HG02759 (cell line): Measurements from ENCODE around the gene HIPK4.
"Not testable (repeated sequence)": the region's sequence is repeated elsewhere in the genome, so short reads cannot be mapped to it uniquely, and the experiment has no call there.

ENCODE experiments used
- ATAC-seq: cut with Tn5 transposase; IDR thresholded peaks from one replicate; pipeline ENCODE4 v1.9.1; 2021; ENCODE audit warnings: mild to moderate bottlenecking, moderate library complexity; ENCODE audit not compliant: unreplicated experiment

Gene HIPK4, protein sequence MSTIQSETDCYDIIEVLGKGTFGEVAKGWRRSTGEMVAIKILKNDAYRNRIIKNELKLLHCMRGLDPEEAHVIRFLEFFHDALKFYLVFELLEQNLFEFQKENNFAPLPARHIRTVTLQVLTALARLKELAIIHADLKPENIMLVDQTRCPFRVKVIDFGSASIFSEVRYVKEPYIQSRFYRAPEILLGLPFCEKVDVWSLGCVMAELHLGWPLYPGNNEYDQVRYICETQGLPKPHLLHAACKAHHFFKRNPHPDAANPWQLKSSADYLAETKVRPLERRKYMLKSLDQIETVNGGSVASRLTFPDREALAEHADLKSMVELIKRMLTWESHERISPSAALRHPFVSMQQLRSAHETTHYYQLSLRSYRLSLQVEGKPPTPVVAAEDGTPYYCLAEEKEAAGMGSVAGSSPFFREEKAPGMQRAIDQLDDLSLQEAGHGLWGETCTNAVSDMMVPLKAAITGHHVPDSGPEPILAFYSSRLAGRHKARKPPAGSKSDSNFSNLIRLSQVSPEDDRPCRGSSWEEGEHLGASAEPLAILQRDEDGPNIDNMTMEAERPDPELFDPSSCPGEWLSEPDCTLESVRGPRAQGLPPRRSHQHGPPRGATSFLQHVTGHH

DNA sequence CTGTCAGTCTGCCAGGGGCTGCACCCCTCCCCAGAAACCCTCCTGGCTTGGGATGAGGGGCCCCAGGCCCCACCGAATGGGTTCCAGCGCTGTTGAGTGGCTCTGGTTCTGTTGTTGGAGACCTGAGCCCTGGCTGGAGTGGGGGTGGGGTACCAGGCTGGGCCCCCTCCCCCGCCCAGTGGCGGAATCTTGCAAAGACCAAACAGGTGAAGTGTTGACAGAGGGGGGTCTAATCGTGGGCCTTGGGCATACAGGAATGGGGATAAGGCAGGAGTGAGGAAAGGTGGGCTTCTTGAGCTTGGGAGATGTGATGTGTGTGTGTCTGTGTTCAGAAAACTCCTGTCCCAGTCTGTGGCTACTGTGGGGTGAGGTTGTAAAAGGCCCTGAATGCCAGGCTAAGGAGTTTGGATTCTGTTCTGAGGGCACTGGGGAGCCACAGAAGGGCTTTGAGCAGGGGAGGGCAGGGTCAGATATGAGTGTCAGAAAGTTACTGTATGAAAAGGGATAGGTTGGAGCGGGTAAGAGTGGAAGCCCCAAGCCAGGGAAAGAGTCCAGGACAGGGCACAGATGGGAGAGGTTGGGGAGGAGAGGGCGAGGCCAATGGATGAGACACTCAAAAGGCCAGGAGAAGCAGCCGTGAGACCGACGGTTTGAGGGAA is at the start of gene HIPK4:
TSS of gene HIPK4 (minus strand) at position 98 of the 659 bp plus-strand sequence. CDS start 279 bp downstream, outside the sequence.
- no peak for ATAC-seq

DNA sequence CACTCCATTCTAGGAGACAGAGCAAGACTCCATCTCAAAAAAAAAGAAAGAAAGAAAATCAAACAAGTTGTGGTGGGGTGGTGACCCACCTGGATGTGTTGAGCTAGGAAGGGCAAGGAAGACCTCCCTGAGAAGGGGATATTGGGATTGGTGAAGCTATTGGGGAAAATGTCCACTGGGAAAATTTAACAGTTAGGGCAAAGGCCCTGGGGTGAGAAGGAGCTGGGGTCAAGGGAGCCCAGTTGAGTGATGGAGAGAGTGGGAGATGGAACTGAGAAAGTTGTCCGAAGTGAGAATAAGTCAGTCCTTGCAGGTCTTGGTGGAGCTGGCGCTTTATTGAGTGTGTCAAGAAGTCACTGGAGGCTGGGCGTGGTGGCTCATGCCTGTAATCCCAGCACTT is 48.3 kb upstream of the HIPK4 start:
- no peak for ATAC-seq

DNA sequence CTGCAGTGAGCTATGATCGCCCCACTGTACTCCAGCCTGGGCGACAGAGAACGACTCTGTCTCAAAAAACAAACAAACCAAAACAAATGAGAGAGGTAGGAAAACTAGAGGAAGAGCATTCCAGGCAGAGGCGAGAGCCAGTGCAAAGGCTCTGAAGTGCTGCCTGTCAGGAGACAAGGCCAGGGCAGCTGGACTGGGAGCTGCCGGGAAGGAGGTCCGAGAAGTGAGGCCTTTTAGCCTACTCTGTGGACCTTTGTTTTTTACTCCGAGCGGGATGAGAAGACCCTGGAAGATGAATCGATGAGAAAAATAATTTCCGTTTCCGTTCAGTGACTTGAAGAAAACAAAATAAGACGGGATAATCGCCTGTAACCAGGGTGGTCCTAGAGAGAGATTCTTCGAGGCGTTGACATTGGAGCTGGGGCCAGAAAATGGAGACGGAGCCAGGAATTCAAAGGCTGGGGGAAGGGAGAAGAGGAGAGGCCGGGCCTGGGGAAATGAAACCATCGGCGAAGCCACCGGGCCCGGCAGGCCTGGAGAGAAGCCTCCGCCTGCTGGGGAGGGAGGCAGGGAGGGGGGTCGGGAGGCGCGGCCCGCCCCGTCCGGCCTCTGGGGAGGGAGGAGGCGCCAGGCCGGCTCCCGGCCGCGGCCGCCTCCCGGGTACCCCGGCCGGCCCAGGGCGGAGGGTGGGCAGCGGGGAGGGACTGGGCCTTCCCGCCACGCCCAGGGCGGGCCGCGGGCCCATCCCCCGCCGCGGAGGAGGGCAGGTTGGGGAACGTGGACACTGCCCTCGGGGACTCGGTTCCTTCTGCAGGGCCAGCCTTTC is 43.6 kb upstream of the HIPK4 start:
- peak; percentile 67 for ATAC-seq

DNA sequence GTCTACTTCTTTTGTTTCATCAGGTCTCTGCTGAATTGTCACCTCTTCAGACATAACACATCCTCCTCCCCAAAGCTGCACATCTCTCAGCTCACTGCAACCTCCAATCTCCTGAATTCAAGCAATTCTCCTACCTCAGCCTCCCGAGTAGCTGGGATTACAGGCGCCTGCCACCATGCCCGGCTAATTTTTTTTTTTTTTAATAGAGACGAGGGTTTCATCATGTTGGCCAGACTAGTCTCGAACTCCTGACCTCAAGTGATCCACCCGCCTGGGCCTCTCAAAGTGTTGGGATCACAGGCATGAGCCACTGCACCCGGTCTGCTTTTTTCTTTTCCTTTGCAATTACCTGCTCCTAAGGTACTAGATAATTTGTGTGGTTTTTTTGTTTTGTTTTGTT is 42.8 kb upstream of the HIPK4 start:
- ATAC-seq = not testable (repeated sequence)

DNA sequence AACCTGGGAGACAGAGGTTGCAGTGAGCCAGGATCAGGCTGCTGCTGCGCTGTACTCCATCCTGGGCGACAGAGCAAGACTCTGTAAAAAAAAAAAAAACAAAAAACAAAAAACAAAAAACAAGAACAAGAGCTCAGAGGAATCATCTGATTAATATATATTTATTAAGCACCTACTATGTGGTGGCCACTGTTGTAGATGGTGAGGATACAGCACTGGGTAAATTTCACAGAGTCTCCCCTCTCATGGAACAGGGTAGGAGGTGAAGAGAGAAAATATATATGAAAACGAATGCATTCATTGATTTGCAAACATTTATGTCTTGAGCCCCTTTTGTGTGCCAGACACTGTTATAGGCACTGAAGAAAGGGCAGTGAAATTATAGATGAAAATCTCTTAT is 41.7 kb upstream of the HIPK4 start:
- ATAC-seq = no peak

DNA sequence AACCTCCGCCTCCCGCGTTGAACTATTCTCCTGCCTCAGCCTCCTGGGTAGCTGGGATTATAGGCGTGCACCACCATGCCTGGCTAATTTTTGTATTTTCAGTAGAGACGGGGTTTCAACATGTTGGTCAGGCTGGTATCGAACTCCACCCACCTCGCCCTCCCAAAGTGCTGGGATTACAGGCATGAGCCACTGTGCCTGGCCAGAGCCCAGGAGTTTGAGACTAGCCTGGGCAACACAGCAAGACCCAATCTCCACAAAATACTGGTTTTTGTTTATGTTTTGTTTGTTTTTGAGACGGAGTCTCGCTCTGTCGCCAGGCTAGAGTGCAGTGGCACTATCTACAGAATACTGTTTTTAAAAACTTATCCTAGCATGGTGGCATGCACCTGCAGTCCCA is 40.3 kb upstream of the HIPK4 start:
- not testable (repeated sequence) for ATAC-seq

DNA sequence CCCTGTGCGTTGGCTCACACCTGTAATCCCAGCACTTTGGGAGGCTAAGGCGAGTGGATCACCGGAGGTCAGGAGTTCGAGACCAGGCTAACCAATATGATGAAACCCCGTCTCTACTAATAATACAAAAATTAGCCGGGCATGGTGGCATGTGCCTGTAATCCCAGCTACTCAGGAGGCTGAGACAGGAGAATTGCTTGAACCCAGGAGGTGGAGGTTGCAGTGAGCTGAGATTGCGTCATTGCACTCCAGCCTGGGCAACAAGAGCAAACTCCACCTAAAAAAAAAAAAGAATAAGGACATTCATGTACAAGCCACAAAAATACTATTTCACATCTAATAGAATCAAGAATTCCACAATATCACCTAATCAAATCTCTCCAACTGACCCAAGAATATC is 38.2 kb upstream of the HIPK4 start:
- ATAC-seq = not testable (repeated sequence)

DNA sequence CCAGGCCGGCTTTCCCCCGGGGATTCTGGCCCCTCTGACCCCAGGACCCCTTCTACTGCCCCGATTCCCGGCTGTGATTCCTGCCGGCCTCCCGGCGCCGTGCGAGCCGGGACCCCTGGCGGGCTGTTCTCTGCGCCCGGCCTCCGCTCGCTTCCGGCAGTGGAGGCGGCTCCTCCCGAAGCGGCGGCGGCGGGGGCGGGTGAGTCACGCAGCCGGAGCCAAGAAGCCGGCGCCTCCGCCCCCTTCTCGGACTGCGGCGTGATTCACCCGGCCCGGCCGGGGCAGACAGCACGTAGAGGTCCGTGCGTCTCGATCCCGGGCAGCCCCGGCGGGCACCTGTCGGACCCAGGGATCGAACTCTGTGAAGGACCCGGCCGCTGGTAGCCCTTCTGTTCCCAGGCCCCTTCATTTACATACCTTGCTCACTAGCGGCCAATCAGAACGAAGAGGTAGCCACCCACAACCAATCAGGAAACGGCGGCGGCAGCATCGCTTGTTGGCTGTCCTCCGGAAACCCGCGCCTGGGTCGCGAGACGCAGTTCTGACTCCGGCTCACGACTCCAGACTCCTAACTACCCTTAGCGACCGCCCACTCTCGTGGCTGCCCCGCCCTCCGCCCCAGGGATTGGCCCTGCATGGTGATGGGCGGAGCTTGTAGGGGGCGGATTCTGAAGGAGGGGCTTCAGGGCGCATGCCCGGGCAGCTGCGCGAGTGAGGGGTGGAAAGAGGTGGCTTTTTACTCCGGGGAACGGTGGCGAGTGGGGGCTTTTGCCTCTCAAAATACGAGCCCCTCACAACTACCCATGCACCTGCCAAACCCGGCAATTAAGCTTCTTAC is 35.7 kb upstream of the HIPK4 start, which contains the start of gene SERTAD1:
TSS of gene SERTAD1 (minus strand) at position 543 of the 838 bp plus-strand sequence. CDS start 2,446 bp downstream, outside the sequence.
- ATAC-seq = peak; percentile 83

DNA sequence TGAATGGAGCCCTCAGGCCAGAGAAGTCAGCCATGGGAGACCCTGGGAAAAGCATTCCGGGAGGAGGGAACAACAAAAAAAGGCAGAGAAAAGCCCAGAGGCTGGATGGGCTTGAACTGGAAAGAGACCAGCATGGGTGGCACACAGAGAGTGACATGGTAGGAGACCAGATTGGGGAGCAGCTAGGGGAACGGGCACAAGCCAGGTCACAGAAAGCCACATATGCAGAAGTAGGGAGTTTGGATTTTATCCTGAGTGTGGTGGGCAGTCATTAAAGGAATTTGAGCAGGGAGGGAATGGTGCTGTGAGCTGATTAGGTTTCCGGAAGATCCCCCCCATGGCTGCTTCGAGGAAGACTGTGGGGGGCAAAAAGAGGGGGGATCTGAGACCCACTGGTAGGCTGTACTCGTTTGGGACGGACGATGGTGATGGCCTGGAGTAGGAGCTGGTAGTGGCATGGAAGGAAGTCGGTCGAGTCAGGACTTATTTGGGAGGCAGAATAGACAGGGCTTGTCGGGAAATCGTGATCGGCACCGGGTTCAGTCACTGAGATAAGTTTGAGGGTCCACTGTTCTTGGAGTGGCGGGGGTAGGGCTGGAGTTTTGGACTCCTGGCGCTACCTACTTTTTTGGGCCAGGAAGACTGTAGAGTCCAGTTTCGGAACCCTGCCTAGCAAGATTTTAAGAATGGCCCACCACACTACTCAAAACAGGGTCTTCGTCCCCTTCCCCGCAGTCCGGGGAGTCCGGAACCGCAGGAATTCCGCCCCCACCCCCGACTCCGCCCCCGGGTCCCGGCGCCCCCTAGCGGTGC is 34.9 kb upstream of the HIPK4 start:
- ATAC-seq = no peak

DNA sequence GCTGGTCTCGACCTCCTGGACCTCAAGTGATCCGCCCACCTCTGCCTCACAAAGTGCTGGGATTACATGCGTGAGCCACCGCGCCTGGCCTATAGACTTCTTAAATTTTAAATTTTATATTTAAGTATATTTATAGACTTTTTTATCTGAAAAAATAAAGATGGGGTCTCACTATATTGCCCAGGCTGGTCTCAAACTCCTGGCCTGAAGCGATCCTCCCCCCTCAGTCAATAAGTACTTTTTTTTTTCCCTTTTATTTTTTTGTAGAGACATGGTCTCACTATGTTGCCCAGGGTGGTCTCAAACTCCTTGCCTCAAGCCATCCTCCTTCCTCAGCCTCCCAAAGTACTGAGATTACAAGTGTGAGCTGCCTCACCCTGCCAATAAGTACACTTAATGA is 34.0 kb upstream of the HIPK4 start:
- no peak for ATAC-seq

DNA sequence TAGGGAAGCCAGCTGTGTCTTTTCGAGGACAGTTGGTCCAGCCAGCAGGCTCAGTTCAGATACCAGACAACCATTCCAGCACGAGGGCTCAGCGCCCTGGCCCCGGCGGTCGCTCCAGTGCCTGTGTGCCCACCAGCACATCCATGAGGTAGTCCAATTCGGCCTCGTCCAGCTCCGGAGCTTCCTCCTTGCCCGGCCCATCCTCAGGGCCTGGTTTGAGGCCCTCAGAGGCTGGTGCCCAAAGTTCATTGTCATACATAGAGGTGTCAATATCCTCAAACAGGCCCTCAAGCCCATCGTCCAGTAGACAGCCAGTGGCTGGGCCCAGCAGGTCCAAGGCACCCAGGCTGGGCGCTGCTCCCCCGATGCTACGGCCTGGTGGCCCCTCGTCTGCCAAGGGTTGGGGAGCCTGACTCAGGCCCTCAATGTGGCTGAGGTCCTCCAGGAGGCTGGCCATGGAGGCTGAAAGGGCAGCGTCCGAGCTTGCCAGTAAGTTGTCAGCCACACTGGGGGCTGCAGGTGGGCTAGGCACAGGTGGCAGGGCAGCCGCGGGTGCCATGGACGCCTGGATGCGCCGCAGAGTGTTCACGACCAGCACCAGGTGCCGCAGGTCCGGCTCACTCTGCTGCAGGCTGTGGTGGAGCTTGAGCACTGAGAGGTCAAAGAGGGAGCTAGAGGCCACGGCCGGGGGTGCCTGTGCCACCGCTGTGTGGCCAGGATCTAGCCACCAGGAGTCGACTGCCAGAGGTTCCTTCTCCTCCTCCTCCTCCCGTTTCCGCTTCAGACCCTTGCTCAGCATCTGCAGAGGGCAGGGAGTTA is 33.0 kb upstream of the HIPK4 start:
- ATAC-seq = no peak

DNA sequence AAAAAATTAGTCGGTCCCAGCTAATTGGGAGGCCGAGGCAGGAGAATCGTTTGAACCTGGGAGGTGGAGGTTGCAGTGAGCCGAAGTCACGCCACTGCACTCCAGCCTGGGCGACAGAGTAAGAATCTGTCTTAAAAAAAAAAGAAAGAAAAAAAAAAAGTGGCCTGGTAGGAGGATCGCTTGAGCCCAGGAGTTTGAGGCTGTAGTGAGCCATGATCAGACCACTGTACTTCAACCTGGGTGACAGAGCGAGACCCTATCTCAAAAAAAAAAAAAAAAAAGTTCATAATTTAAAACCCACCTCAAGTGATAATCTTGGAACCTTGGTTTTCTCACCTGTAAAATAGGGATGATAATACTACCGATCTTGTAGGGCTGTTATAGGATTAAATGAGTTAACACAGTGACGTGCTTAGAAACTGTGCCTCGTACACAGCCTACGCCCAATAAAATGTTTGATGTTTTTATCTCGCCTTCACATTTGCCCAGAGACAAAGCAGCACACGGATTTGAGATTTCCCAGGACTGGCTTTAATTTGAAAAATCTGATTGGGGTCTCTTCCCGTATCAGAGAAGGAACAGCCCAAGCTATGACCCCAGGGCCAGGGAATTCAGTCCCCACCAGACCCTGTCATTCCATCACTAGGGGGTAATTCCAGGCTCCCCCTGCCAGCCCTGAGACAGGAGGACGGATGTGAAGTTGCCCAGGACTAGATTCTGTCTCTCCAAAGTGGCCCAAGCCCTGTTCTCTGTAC is 32.2 kb upstream of the HIPK4 start:
- no peak for ATAC-seq

DNA sequence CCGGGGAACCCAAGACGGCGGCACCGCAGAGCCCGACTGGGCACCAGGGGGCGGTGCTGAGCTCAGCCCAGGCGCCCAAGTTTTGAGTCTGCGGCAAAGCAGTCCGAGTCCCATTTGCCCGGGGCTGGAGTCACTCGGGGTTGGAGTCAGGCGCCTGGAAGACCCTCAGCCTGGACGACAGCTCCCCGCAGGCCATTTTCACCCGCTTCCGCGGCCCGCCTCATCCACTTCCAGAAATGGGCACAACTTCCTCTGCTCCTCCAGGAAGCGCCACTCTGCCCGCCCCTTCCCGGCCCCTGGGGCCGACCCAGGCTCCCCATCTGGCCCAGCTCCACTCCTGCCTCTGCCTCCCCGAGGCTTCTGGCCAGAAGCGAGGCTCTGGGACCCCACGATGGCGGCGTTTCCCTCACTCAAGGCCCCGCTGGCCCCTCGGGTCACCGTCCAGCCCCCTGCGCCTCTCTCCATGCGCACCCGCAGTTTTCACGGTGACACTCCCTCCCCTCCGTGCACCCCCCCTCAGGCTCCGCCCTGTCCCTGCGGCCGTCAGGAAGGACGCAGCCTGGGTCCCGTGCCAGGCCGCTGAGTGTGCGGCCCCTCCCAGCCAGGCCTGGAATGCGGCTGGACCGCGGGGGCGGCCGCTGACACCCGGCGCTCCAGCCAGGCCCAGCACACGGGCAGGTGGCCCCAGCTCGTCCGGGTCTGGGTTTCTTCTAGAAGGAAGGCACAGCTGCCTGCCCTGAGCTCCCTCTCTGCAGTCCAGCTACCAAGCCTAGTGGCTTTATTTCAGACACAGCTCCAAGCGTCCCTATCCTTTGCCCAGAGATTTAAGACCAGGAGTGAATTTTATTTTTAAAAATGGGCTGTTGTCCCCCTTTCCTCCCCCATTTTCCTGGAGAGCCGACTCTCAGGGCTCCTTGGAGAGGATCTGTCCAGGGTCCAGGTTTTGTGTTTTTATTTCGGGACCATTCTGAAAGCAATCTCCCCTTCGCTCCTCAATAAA is 31.1 kb upstream of the HIPK4 start:
- ATAC-seq = peak; percentile 46

DNA sequence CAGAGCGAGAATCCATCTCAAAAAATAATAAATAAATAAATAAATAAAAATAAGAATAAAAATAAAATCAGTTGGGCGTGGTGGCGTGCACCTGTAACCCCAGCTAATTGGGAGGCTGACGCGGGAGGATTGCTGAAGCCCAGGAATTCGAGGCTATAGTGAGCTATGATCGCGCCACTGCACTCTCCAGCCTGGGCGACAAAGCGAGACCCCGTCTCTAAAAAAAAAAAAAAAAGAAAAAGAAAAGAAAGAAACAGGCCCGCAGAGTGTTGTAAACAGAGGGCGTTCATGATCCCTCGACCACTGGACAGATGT is 30.4 kb upstream of the HIPK4 start:
- no peak for ATAC-seq

DNA sequence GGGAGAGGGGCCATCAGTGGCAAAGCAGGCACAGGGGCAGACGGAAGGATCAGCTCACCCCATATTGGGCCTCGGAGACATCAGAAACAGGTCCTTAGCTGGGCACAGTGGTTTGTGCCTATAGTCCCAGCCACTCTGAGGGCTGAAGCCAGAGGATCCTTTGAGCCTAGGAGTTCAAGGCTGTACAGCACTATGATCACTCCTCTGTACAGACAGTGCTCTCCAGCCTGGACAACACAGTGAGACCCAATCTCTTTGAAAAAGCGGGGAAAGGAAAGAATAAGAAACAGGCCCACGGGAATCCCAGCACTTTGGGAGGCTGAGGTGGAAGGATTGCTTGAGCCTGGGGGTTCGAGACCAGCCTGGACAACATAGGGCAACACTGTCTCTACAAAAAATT is 29.8 kb upstream of the HIPK4 start:
- no peak for ATAC-seq

DNA sequence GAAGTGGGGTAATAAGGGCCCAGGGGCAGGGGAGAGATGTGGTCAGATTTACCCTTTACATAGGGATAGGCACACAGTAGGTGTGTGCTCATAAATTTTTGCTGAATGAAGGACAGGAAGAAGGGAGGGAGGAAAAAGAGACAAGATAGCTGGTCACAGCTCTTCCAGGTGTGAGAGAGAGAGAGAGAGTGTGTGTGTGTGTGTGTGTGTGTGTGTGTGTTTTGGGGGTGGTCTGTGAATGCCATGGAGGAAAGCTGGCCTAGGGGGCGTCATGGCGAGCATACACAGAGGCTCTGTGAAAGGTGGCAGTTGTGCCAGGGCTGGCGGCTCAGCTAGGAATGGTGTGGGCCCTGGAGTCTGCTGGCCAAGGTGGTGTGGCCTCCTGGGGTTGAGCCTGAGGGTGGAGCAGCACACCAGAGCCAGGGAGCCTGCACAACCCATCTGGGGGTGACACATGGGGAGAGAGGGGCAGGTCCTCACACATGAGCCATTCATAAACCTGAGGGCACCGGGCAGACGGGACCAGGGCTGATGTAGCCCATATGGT is 29.2 kb upstream of the HIPK4 start:
- ATAC-seq = no peak
